HepG2 (cell line): ENCODE data around the gene SLC25A33. TPM values are rescaled to one million over a fixed set of nuclear protein-coding genes. Genes with fewer than 3 reads are reported as not detected.

Experiments used
- GABPA ChIP-seq, 2 experiments: IDR thresholded peaks; 2 replicates each; pipeline ENCODE4 v1.6.1; 2011 to 2016; ENCODE audit warnings: low read depth in 2 of 2, low read length in 1 of 2, missing biosample characterization in 1 of 2, missing genetic modification characterization in 1 of 2
- MBNL3 ChIP-seq: fragments of 250-450 bp; sonication (Bioruptor Pico); conservative IDR thresholded peaks from 2 replicates; pipeline ENCODE4 v1.8.0; 2022; ENCODE audit warnings: mild to moderate bottlenecking, inconsistent platforms
- MED1 ChIP-seq: sonication (generic); formaldehyde crosslinking; IDR thresholded peaks from 2 replicates; pipeline ENCODE4 v1.4.0; 2020; ENCODE audit warnings: missing genetic modification reagents
- NCOA1 ChIP-seq: sonication (generic); formaldehyde crosslinking; IDR thresholded peaks from 2 replicates; pipeline ENCODE4 v1.9.0; 2021; ENCODE audit warnings: missing genetic modification reagents
- RFXANK ChIP-seq: IDR thresholded peaks from 2 replicates; pipeline ENCODE4 v1.6.1; 2016
- RNF219 ChIP-seq: sonication (generic); formaldehyde crosslinking; IDR thresholded peaks from 2 replicates; pipeline ENCODE4 v1.5.0; 2020; ENCODE audit warnings: mild to moderate bottlenecking, missing genetic modification reagents
- SMARCE1 ChIP-seq: fragments of 450-650 bp; IDR thresholded peaks from 2 replicates; pipeline ENCODE4 v1.6.1; 2017; ENCODE audit warnings: borderline replicate concordance
- SRF ChIP-seq: IDR thresholded peaks from 2 replicates; pipeline ENCODE4 v1.6.1; 2011; ENCODE audit warnings: mild to moderate bottlenecking, low read depth, low read length, moderate library complexity
- TERF1 ChIP-seq: sonication (generic); formaldehyde crosslinking; IDR thresholded peaks from 2 replicates; pipeline ENCODE4 v1.8.0; 2022; ENCODE audit warnings: mild to moderate bottlenecking, missing genetic modification reagents, moderate library complexity
- ZFP36L1 ChIP-seq: sonication (generic); formaldehyde crosslinking; IDR thresholded peaks from 2 replicates; pipeline ENCODE4 v1.8.0; 2022; ENCODE audit warnings: mild to moderate bottlenecking, missing genetic modification reagents, moderate library complexity
- ZNF12 ChIP-seq: sonication (generic); formaldehyde crosslinking; IDR thresholded peaks from 2 replicates; pipeline ENCODE4 v1.5.0; 2020; ENCODE audit warnings: missing genetic modification reagents
- ZNF574 ChIP-seq: sonication (generic); formaldehyde crosslinking; IDR thresholded peaks from 2 replicates; pipeline ENCODE4 v1.4.0; 2020; ENCODE audit warnings: missing genetic modification reagents
- ZNF580 ChIP-seq: IDR thresholded peaks from 2 replicates; pipeline ENCODE4 v1.6.1; 2016; ENCODE audit warnings: low read depth, borderline replicate concordance
- ZNF615 ChIP-seq: sonication (generic); formaldehyde crosslinking; IDR thresholded peaks from 2 replicates; pipeline ENCODE4 v1.5.0; 2020; ENCODE audit warnings: mild to moderate bottlenecking, missing genetic modification reagents, borderline replicate concordance
- ZNF691 ChIP-seq: sonication (generic); formaldehyde crosslinking; IDR thresholded peaks from 2 replicates; pipeline ENCODE4 v1.4.0; 2020; ENCODE audit warnings: missing genetic modification reagents, low read depth, mild to moderate bottlenecking, borderline replicate concordance
- ZNF780A ChIP-seq: sonication (generic); formaldehyde crosslinking; IDR thresholded peaks from 2 replicates; pipeline ENCODE4 v1.8.0; 2022; ENCODE audit warnings: mild to moderate bottlenecking, missing genetic modification reagents, moderate library complexity
- ZNF891 ChIP-seq: sonication (generic); formaldehyde crosslinking; IDR thresholded peaks from 2 replicates; pipeline ENCODE4 v1.5.0; 2020; ENCODE audit warnings: mild to moderate bottlenecking, missing genetic modification reagents
- ZSCAN31 ChIP-seq: sonication (generic); formaldehyde crosslinking; IDR thresholded peaks from 2 replicates; pipeline ENCODE4 v1.5.0; 2020; ENCODE audit warnings: low read depth, mild to moderate bottlenecking, missing genetic modification reagents
- polyA plus RNA-seq, 8 experiments: library from polyadenylated mRNA; depleted of rRNA in 3 of 8; stranded (reverse) in 7 of 8; unstranded in 1 of 8; fragments of >200 nt; fragmentation: Illumina TruSeq in 4 of 8; extraction: Trizol in 4 of 8; gene quantifications; 2 replicates each; pipeline versions ENCODE4 v1.2.1 to v1.2.3, GENCODE V29; 2011 to 2016; ENCODE audit warnings: low read depth in 4 of 8, missing spikeins in 1 of 8, mixed read lengths in 1 of 8; ENCODE audit not compliant: insufficient read depth in 1 of 8
- total RNA-seq, 5 experiments: library from RNA; depleted of rRNA; stranded (reverse); fragments of >200 nt; fragmentation: Illumina TruSeq; extraction: Trizol; gene quantifications; 2 replicates each; pipeline ENCODE4 v1.2.3, GENCODE V29; 2016; ENCODE audit warnings: low read depth in 1 of 5

Gene SLC25A33
- total and polyA plus RNA-seq, 2 of the 13 experiments (the other 11 are each of a cell fraction or from before 2014, with no cell fraction given): 15.4 to 50.3 TPM

- peak; percentile 32; the same call in 1 of the 2 replicates for TF ChIP-seq ZNF691 (CRISPR knock-in tag)
- peak; percentile 69 for TF ChIP-seq SRF
- no peak for TF ChIP-seq RNF219 (CRISPR knock-in tag)
- TF ChIP-seq NCOA1 (CRISPR knock-in tag): no peak
- no peak for TF ChIP-seq GABPA (IDR thresholded peaks at IDR 0.05; ENCODE audit: low read depth, low read length)
- peak; percentile 68 for TF ChIP-seq GABPA (CRISPR knock-in tag; IDR thresholded peaks at IDR 0.05; ENCODE audit: low read depth)
- TF ChIP-seq TERF1 (CRISPR knock-in tag): no peak
- no peak for TF ChIP-seq ZNF615 (CRISPR knock-in tag)
- peak; percentile 81 for TF ChIP-seq ZSCAN31
- TF ChIP-seq ZNF12 (CRISPR knock-in tag): peak; percentile 47; the same call in 1 of the 2 replicates
- no peak for TF ChIP-seq ZFP36L1 (CRISPR knock-in tag)
- TF ChIP-seq MED1 (CRISPR knock-in tag): peak; percentile 93
- TF ChIP-seq ZNF891 (CRISPR knock-in tag): no peak
- no peak for TF ChIP-seq SMARCE1
- peak; percentile 73 for TF ChIP-seq ZNF574 (CRISPR knock-in tag)
- TF ChIP-seq RFXANK (CRISPR knock-in tag): no peak
- TF ChIP-seq ZNF580 (CRISPR knock-in tag): peak; percentile 52; the same call in 1 of the 2 replicates
- no peak; the same call in 1 of the 2 replicates for TF ChIP-seq ZNF780A
- TF ChIP-seq MBNL3 (CRISPR knock-in tag): no peak
These were observed 1.2 kb upstream of the SLC25A33 start (continued) for GRCh38 chr1:9537863-9538668.
